Osteoblast (primary cell): ENCODE data around the gene TINAG. TPM values are rescaled to one million over a fixed set of nuclear protein-coding genes. Genes with fewer than 3 reads are reported as not detected.

ENCODE experiments used
- DNase-seq: peaks from one replicate; pipeline ENCODE4 v3.0.0; 2011; ENCODE audit warnings: low spot score, mixed read lengths; ENCODE audit not compliant: insufficient read length; ENCODE audit errors: missing footprints
- H2AFZ ChIP-seq: 2 replicates; pipeline ENCODE4 v1.6.0; 2011; ENCODE audit warnings: mild to moderate bottlenecking, low read length
- H3K27ac ChIP-seq: 2 replicates; pipeline ENCODE4 v1.5.1; 2011; ENCODE audit warnings: mild to moderate bottlenecking, low read depth, low read length, moderate library complexity
- H3K27me3 ChIP-seq: 2 replicates; pipeline ENCODE4 v1.6.0; 2012; ENCODE audit warnings: mild to moderate bottlenecking, control low read depth, inconsistent platforms, low read length, moderate library complexity; ENCODE audit not compliant: insufficient read depth
- H3K36me3 ChIP-seq: 2 replicates; pipeline ENCODE4 v1.5.1; 2011; ENCODE audit warnings: mild to moderate bottlenecking, low read length, control low read depth, moderate library complexity; ENCODE audit not compliant: insufficient read depth
- H3K4me1 ChIP-seq: 2 replicates; pipeline ENCODE4 v1.5.1; 2011; ENCODE audit warnings: mild to moderate bottlenecking, low read length, control low read depth, moderate library complexity; ENCODE audit not compliant: insufficient read depth
- H3K4me2 ChIP-seq: 2 replicates; pipeline ENCODE4 v1.6.0; 2011; ENCODE audit warnings: mild to moderate bottlenecking, low read length; ENCODE audit not compliant: insufficient read depth
- H3K4me3 ChIP-seq: fragments of 200-600 bp; sonication (generic); 3 replicates; pipeline ENCODE4 v1.5.1; 2012; ENCODE audit warnings: mild to moderate bottlenecking, low read length, inconsistent platforms; ENCODE audit not compliant: insufficient read depth
- H3K79me2 ChIP-seq: 2 replicates; pipeline ENCODE4 v1.6.0; 2012; ENCODE audit warnings: mild to moderate bottlenecking, low read length, control low read depth, inconsistent platforms; ENCODE audit not compliant: insufficient read depth
- H3K9me3 ChIP-seq: 2 replicates; pipeline ENCODE4 v1.5.1; 2011; ENCODE audit warnings: low read depth, low read length, control low read depth
- H4K20me1 ChIP-seq: 2 replicates; pipeline ENCODE4 v1.6.0; 2012; ENCODE audit warnings: mild to moderate bottlenecking, low read length, control low read depth; ENCODE audit not compliant: insufficient read depth
- total RNA-seq: library from RNA; depleted of rRNA; stranded (reverse); fragments of >200 nt; gene quantifications from 2 replicates; pipeline ENCODE4 v1.2.3, GENCODE V29; 2012
- TF ChIP-seq, protein P1 (sequence below): IDR thresholded peaks from 2 replicates; pipeline ENCODE4 v1.5.1; 2011; ENCODE audit warnings: mild to moderate bottlenecking, low read depth, low read length, moderate library complexity; ENCODE audit errors: extremely low read depth

TINAG gene
- total RNA-seq, 1 donor, result not detected

DNA sequence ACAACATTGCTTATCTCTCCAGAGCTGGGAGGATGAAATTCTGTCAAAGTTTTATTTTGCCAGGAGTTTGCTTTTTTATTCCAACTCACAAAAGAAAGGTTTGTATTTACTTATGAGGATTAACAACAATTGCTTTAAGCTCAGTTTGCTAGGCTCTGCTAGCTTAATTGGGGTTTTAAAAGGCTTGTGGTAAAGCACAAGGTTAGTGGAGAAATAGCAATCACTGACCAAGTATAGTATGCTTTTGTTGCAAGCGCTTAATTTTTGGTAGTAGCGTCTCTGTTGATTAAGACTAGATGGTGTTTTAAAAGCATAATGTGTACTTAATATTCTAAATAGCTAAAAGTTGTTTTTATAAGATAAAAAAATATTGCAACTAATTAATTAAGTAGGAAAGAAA is 45.7 kb downstream of the TINAG start:
- DNase-seq, result no peak
- Histone ChIP-seq H3K9me3 (no peaks in the 10 kb centered on the region), H3K36me3 (no peaks in the 10 kb centered on the region), H4K20me1 (no peaks in the 10 kb centered on the region), H2AFZ (peak overlapping the region; percentile 10), H3K4me1 (no peaks in the 10 kb centered on the region), H3K27ac (no peak overlapping the region), H3K4me2 (no peak overlapping the region), H3K4me3 (no peak overlapping the region), H3K79me2 (no peaks in the 10 kb centered on the region), H3K27me3 (no peaks in the 10 kb centered on the region)
- TF ChIP-seq, protein P1, sequence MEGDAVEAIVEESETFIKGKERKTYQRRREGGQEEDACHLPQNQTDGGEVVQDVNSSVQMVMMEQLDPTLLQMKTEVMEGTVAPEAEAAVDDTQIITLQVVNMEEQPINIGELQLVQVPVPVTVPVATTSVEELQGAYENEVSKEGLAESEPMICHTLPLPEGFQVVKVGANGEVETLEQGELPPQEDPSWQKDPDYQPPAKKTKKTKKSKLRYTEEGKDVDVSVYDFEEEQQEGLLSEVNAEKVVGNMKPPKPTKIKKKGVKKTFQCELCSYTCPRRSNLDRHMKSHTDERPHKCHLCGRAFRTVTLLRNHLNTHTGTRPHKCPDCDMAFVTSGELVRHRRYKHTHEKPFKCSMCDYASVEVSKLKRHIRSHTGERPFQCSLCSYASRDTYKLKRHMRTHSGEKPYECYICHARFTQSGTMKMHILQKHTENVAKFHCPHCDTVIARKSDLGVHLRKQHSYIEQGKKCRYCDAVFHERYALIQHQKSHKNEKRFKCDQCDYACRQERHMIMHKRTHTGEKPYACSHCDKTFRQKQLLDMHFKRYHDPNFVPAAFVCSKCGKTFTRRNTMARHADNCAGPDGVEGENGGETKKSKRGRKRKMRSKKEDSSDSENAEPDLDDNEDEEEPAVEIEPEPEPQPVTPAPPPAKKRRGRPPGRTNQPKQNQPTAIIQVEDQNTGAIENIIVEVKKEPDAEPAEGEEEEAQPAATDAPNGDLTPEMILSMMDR, result no peak

DNA sequence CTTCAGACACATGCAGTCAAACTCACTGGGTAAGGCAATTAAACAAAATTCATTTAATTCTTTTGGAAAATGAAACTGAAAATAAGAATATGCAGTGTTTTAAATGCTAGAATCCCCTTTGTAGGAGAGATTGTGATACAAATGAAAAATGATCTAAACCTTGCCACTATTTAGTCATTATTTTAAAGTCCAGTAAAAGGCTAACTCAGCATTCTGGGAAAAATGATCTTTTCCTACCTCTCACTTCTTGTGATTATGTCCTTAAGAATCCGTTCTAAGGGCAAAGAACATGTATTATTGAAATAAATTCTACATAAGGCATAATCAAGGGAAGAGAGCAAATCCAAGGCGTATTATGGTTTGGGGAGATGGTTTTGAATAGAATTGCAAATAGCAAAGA is 46.4 kb downstream of the TINAG start:
- no peak overlapping the region for H3K27ac ChIP-seq
- no peak overlapping the region for H3K4me3 ChIP-seq
- peak overlapping the region; percentile 53 for H2AFZ ChIP-seq
- H3K4me2 ChIP-seq, result no peak overlapping the region
- no peaks in the 10 kb centered on the region for H3K79me2 ChIP-seq
- no peaks in the 10 kb centered on the region for H3K27me3 ChIP-seq
- H3K36me3 ChIP-seq, result no peaks in the 10 kb centered on the region
- H3K9me3 ChIP-seq, result no peaks in the 10 kb centered on the region
- TF ChIP-seq, protein P1, result no peak
- H4K20me1 ChIP-seq, result no peaks in the 10 kb centered on the region
- no peak for DNase-seq
- H3K4me1 ChIP-seq, result no peaks in the 10 kb centered on the region

DNA sequence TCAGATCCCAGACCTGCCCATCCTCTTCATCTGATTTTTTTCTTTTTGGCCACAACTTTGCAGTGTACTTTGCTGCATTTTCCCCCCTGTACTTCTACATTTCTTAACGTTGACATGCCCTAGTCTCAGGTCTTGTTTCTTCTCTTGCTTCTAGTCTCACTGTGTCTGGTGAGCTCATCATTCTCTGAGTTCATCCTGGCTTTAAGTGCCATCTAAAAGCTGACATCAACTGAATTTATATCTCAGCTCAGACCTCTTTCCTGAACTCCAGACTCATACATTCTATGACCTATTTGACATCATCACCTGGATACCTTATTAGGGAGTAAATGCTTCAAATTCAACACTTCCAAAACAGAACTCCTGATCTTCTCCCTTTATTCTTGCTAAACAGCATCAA is 48.9 kb downstream of the TINAG start:
- no peak for DNase-seq
- TF ChIP-seq, protein P1, result no peak
- H2AFZ ChIP-seq, result no peak overlapping the region
- H3K27me3 ChIP-seq, result no peaks in the 10 kb centered on the region
- H3K4me1 ChIP-seq, result no peaks in the 10 kb centered on the region
- no peaks in the 10 kb centered on the region for H3K36me3 ChIP-seq
- H3K4me3 ChIP-seq, result no peak overlapping the region
- no peak overlapping the region for H3K4me2 ChIP-seq
- H3K79me2 ChIP-seq, result no peaks in the 10 kb centered on the region
- H3K9me3 ChIP-seq, result no peaks in the 10 kb centered on the region
- no peak overlapping the region for H3K27ac ChIP-seq
- H4K20me1 ChIP-seq, result no peaks in the 10 kb centered on the region

DNA sequence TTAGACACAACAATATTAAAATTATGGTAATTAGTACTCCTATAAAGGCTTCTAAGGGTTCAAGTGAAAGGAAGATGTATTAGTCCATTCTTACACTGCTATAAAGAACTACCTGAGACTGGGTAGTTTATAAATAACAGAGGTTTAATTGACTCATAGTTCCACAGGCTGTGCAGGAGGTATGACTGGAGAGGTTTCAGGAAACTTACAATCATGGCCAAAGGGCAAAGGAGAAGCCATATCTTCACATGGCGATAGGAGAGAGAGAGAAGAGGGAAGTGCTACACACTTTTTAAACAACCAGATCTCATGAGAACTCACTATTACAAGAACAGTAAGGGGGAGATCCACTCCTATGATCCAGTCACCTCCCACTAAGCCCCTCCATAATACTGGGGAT is 52.9 kb downstream of the TINAG start:
- no peaks in the 10 kb centered on the region for H3K9me3 ChIP-seq
- no peak overlapping the region for H3K4me2 ChIP-seq
- no peaks in the 10 kb centered on the region for H4K20me1 ChIP-seq
- H3K27me3 ChIP-seq, result no peaks in the 10 kb centered on the region
- no peak overlapping the region for H3K27ac ChIP-seq
- no peaks in the 10 kb centered on the region for H3K4me1 ChIP-seq
- H3K79me2 ChIP-seq, result no peaks in the 10 kb centered on the region
- no peak for DNase-seq
- no peaks in the 10 kb centered on the region for H3K36me3 ChIP-seq
- H3K4me3 ChIP-seq, result no peak overlapping the region
- TF ChIP-seq, protein P1, result no peak
- no peak overlapping the region for H2AFZ ChIP-seq
